ENCODE measurements around the gene ZNF221. TPM values are rescaled to one million over a fixed set of nuclear protein-coding genes. Genes with fewer than 3 reads are reported as not detected.

Gene ZNF221
- total RNA-seq, 1 donor from 2014 or later = 2.6 TPM

DNA sequence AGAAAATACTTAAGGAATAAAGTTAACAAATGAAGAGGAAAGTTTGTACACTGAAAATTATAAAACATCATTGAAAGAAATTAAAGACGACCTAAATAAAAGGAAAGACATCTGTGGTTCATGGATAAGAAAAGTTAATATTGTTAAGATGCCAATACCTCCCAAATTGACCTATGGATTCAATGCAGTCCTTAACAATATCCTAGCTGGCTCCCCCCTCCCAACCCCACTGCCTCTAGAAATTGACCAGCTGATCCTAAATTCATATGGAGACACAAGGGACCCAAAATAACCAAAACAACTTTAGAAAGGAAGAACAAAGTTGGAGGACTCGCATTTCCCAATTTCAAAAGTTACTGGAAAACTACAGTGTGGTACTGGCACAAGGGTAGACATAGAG lies 44.3 kb upstream of the ZNF221 start:
- POLR2A ChIA-PET = no interaction called here
- DNase-seq (no peak), ATAC-seq (ENCODE audit: low read depth) (no peak)
- Mint-ChIP-seq H3K27ac (no peak overlapping the region), H3K9me3 (peaks cover 53% of the 10 kb centered on the region), H3K4me1 (peaks cover 6% of the 10 kb centered on the region), H3K4me3 (no peak overlapping the region), H3K36me3 (ENCODE audit: low read depth) (peaks cover 44% of the 10 kb centered on the region), H3K27me3 (no peaks in the 10 kb centered on the region)
- CTCF ChIA-PET = no interaction called here
- intact Hi-C loops (cut with micrococcal nuclease) = no loop called here
- TF ChIP-seq, protein P1, sequence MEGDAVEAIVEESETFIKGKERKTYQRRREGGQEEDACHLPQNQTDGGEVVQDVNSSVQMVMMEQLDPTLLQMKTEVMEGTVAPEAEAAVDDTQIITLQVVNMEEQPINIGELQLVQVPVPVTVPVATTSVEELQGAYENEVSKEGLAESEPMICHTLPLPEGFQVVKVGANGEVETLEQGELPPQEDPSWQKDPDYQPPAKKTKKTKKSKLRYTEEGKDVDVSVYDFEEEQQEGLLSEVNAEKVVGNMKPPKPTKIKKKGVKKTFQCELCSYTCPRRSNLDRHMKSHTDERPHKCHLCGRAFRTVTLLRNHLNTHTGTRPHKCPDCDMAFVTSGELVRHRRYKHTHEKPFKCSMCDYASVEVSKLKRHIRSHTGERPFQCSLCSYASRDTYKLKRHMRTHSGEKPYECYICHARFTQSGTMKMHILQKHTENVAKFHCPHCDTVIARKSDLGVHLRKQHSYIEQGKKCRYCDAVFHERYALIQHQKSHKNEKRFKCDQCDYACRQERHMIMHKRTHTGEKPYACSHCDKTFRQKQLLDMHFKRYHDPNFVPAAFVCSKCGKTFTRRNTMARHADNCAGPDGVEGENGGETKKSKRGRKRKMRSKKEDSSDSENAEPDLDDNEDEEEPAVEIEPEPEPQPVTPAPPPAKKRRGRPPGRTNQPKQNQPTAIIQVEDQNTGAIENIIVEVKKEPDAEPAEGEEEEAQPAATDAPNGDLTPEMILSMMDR (IDR thresholded peaks at IDR 0.05) = no peak

DNA sequence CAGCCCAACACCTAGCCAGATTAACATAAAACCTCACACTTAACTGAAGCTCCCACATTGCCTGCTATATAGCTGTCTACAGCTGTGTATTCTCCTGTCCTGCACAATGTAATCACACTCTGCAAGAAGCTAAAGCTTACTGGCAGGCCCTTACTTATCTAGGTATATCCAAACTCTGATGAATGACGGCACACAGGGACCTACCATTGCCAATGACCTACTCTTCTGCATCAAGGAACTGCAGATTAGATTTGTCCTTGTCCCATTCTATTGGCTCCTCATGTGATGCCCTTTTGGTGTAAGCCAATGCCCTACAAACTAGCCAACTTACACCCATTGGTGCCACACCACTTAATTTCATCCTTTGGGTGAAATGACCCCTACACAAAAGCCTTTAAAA lies 42.4 kb upstream of the ZNF221 start:
- DNase-seq = no peak
- Mint-ChIP-seq H3K36me3 (ENCODE audit: low read depth) (peaks cover 52% of the 10 kb centered on the region), H3K4me3 (no peak overlapping the region), H3K9me3 (peaks cover 54% of the 10 kb centered on the region), H3K4me1 (no peaks in the 10 kb centered on the region), H3K27ac (no peak overlapping the region), H3K27me3 (no peaks in the 10 kb centered on the region)
- POLR2A ChIA-PET = no interaction called here
- ATAC-seq (ENCODE audit: low read depth) = no peak
- CTCF ChIA-PET = no interaction called here
- TF ChIP-seq, protein P1 (IDR thresholded peaks at IDR 0.05) = no peak
- intact Hi-C loops (cut with micrococcal nuclease) = no loop called here

DNA sequence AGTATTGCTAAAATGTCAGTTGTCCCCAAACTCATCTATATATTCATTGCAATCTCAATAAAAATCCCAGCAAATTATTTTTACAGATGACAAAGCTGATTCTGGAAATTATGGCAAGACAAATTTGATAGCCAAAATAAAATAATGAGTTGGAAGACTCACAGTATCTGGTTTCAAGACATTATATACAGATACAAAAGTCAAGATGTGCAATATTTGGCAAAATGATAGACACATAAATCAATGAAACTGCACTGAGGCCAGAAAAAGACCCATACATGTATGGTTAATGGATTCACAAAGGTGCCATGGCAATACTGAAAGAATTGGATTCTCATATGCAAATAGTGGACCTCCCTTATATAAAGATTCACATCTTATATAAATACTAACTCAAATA lies 40.1 kb upstream of the ZNF221 start:
- no peak overlapping the region for H3K27ac Mint-ChIP-seq
- no peaks in the 10 kb centered on the region for H3K4me1 Mint-ChIP-seq
- intact Hi-C loops (cut with micrococcal nuclease) = no loop called here
- peaks cover 63% of the 10 kb centered on the region for H3K36me3 Mint-ChIP-seq (ENCODE audit: low read depth)
- ChIA-PET CTCF (no interaction called here), POLR2A (no interaction called here)
- ATAC-seq (ENCODE audit: low read depth) = no peak
- H3K4me3 Mint-ChIP-seq = no peak overlapping the region
- DNase-seq = no peak
- H3K9me3 Mint-ChIP-seq = peaks cover 57% of the 10 kb centered on the region
- no peaks in the 10 kb centered on the region for H3K27me3 Mint-ChIP-seq
- TF ChIP-seq, protein P1 (IDR thresholded peaks at IDR 0.05) = no peak

DNA sequence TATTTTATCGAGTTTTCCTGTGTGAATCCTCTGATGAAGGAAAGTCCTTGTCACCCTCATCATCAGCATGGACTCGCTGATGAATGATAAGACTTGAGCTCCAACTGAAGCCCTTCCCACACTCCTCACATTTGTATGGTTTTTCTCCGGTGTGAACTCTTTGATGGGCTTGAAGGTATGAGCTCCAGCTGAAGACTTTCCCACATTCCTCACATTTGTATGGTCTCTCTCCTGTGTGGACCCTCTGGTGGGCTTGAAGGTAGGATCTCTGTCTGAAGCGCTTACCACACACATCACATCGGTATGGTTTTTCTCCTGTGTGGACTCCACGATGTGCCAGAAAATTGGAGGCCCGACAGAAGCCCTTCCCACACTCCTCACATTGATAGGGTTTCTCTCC lies 37.6 kb upstream of the ZNF221 start:
- Mint-ChIP-seq H3K27me3 (no peaks in the 10 kb centered on the region), H3K36me3 (ENCODE audit: low read depth) (peaks cover 76% of the 10 kb centered on the region), H3K4me1 (no peaks in the 10 kb centered on the region), H3K9me3 (peaks cover 52% of the 10 kb centered on the region), H3K27ac (no peak overlapping the region), H3K4me3 (no peak overlapping the region)
- intact Hi-C loops (cut with micrococcal nuclease) = no loop called here
- ATAC-seq (ENCODE audit: low read depth) (no peak), DNase-seq (no peak)
- ChIA-PET CTCF (no interaction called here), POLR2A (no interaction called here)
- TF ChIP-seq, protein P1 (IDR thresholded peaks at IDR 0.05) = no peak

DNA sequence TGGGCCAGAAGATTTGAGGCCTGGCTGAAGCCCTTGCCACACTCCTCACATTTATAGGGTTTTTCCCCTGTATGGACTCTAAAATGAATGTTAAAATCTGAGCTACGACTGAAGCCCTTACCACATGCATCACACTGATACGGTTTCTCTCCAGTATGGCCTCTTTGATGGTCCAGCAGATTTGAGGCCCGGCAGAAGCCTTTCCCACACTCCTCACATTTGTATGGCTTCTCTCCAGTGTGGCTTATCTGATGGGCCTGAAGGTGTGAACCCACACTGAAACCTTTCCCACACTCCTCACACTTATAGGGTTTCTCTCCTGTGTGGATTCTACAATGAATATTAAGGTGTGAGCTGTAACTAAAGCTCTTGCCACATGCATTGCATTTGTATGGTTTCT lies 37.0 kb upstream of the ZNF221 start:
- TF ChIP-seq, protein P1 (IDR thresholded peaks at IDR 0.05) = no peak
- POLR2A ChIA-PET = no interaction called here
- H3K27ac Mint-ChIP-seq = no peak overlapping the region
- ATAC-seq (ENCODE audit: low read depth) (no peak), DNase-seq (no peak)
- H3K36me3 Mint-ChIP-seq (ENCODE audit: low read depth) = peaks cover 83% of the 10 kb centered on the region
- no peaks in the 10 kb centered on the region for H3K4me1 Mint-ChIP-seq
- intact Hi-C loops (cut with micrococcal nuclease) = no loop called here
- CTCF ChIA-PET = no interaction called here
- no peak overlapping the region for H3K4me3 Mint-ChIP-seq
- H3K27me3 Mint-ChIP-seq = no peaks in the 10 kb centered on the region
- peaks cover 54% of the 10 kb centered on the region for H3K9me3 Mint-ChIP-seq
